Tongue (tissue), 2 donors: Measurements from ENCODE around the gene AP1G2. TPM values are rescaled to one million over a fixed set of nuclear protein-coding genes. Genes with fewer than 3 reads are reported as not detected.

Source experiments
- DNase-seq: peaks from one replicate; pipeline ENCODE4 v3.0.0-alpha.2; 2015
- total RNA-seq: library from RNA; depleted of rRNA; stranded (reverse); fragments of >200 nt; gene quantifications from one replicate; pipeline ENCODE4 v1.2.3, GENCODE V29; 2014

The AP1G2 gene
- total RNA-seq, 1 donor from 2014 or later: 34.3 TPM

- no peak for DNase-seq
Measured at GRCh38 chr14:23518709-23519108, 48.9 kb downstream of the AP1G2 start.

- DNase-seq: no peak
Measured at GRCh38 chr14:23517650-23518326, 49.8 kb downstream of the AP1G2 start.

GRCh38 chr14:23514644-23514957, 53.0 kb downstream of the AP1G2 start:
- DNase-seq: peak; percentile 44

- peak; percentile 36 for DNase-seq
Measured at GRCh38 chr14:23513818-23514643, 53.6 kb downstream of the AP1G2 start.

- DNase-seq: peak; percentile 79
Measured at GRCh38 chr14:23513005-23513817, 54.4 kb downstream of the AP1G2 start.

- no peak for DNase-seq
Measured at GRCh38 chr14:23512156-23512555, 55.4 kb downstream of the AP1G2 start.

Other genes starting within 250 kb of the AP1G2 start
- gene PABPN1, start 246.3 kb downstream of the AP1G2 start, total RNA-seq: 55.6 TPM
- 30.5 TPM for gene SLC22A17, start 214.9 kb downstream of the AP1G2 start, total RNA-seq
- gene EFS, start 202.6 kb downstream of the AP1G2 start, total RNA-seq: 28.2 TPM
- gene IL25, start 195.0 kb downstream of the AP1G2 start, total RNA-seq: not detected
- gene CMTM5, start 190.7 kb downstream of the AP1G2 start, total RNA-seq: 2.3 TPM
- 3.3 TPM for gene MYH6, start 159.5 kb downstream of the AP1G2 start, total RNA-seq
- 218 TPM for gene MYH7, start 132.1 kb downstream of the AP1G2 start, total RNA-seq
- gene NGDN, start 98.1 kb downstream of the AP1G2 start, total RNA-seq: 31.6 TPM
- 0.31 TPM for gene ZFHX2, start 16.0 kb downstream of the AP1G2 start, total RNA-seq
- gene THTPA, start 11.5 kb downstream of the AP1G2 start, total RNA-seq: 16.8 TPM
- gene JPH4, start 11.0 kb upstream of the AP1G2 start, total RNA-seq: 1.1 TPM
- gene DHRS2, start 68.6 kb upstream of the AP1G2 start, total RNA-seq: not detected